Measurements from ENCODE around the gene PCNX2. TPM values are rescaled to one million over a fixed set of nuclear protein-coding genes. Genes with fewer than 3 reads are reported as not detected.

PCNX2 gene
- total RNA-seq, 2 experiments from 2014 or later, result 46.4 to 49.4 TPM

DNA sequence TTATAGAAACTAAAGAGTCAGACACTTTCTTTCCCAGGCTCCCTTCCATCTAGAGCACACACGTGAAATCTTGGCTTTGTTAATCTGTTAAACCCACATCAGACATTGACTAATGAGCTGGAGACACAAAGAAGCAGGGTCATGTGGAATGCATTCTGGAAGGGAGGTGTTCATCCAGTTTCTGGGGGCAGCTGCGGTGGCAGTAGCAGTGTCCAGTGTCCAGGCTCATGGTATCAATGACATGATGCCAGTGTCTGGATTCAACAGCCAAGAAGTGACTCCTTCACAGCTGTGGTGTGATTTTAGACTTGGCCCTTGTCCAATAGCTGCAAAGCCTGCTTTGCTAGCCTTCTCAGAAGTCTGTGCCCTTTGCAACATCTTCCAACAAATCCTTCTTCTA is 249.9 kb downstream of the PCNX2 start:
- peaks cover 0 to 4% of the 10 kb centered on the region in 2 experiments for H3K9me3 ChIP-seq (ENCODE audit: control insufficient read depth in 1 of 2, insufficient read depth in 1 of 2, low read length in 2 of 2)
- H3K27ac Mint-ChIP-seq, result no peak overlapping the region
- ChIA-PET CTCF (no interaction called here), POLR2A (no interaction called here)
- H3K27me3 ChIP-seq (ENCODE audit: control insufficient read depth in 1 of 2, insufficient read depth in 2 of 2, low read length in 2 of 2), result no peaks in the 10 kb centered on the region
- H3K36me3 ChIP-seq (ENCODE audit: insufficient read depth, low read length), result peaks cover 17% of the 10 kb centered on the region
- H3K27ac ChIP-seq (ENCODE audit: low read depth in 1 of 2, low read length in 2 of 2), result no peak overlapping the region
- peaks cover 76% of the 10 kb centered on the region for H3K36me3 Mint-ChIP-seq (ENCODE audit: low read depth)
- intact Hi-C loops (cut with DNase I, micrococcal nuclease), result no loop called here
- no peak for DNase-seq
- H3K4me1 Mint-ChIP-seq (ENCODE audit: low read depth), result no peaks in the 10 kb centered on the region
- H3K4me3 Mint-ChIP-seq, result no peak overlapping the region
- H3K4me1 ChIP-seq (ENCODE audit: insufficient read depth, low read length), result no peaks in the 10 kb centered on the region
- TF ChIP-seq, protein P1, sequence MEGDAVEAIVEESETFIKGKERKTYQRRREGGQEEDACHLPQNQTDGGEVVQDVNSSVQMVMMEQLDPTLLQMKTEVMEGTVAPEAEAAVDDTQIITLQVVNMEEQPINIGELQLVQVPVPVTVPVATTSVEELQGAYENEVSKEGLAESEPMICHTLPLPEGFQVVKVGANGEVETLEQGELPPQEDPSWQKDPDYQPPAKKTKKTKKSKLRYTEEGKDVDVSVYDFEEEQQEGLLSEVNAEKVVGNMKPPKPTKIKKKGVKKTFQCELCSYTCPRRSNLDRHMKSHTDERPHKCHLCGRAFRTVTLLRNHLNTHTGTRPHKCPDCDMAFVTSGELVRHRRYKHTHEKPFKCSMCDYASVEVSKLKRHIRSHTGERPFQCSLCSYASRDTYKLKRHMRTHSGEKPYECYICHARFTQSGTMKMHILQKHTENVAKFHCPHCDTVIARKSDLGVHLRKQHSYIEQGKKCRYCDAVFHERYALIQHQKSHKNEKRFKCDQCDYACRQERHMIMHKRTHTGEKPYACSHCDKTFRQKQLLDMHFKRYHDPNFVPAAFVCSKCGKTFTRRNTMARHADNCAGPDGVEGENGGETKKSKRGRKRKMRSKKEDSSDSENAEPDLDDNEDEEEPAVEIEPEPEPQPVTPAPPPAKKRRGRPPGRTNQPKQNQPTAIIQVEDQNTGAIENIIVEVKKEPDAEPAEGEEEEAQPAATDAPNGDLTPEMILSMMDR (IDR thresholded peaks at IDR 0.05), result no peak
- H3K27me3 Mint-ChIP-seq, result no peaks in the 10 kb centered on the region
- peaks cover 3% of the 10 kb centered on the region for H3K9me3 Mint-ChIP-seq
- no peak overlapping the region for H3K4me3 ChIP-seq (ENCODE audit: low read length)
- no peak for ATAC-seq (ENCODE audit: poor library complexity)

DNA sequence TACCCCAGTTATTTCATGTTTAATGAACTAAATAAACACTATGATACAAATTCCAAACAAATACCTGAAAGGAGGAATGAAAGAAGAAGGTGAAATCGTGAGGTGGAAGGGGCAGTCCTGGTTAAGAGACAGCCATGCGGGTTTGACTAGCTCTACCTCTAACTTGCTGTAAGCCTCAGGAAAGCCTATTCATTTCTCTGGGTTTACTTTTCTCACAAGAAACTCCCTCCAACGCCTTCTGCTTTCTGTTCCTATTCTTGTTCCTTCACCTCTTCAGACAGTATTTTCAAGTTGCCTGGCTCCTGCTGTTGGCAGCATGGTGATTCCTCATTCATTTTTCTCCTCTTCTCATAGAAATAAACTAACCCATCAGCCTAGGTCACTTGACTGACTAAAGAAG is 252.7 kb downstream of the PCNX2 start:
- peaks cover 66% of the 10 kb centered on the region for H3K36me3 Mint-ChIP-seq (ENCODE audit: low read depth)
- ATAC-seq (ENCODE audit: poor library complexity), result no peak

DNA sequence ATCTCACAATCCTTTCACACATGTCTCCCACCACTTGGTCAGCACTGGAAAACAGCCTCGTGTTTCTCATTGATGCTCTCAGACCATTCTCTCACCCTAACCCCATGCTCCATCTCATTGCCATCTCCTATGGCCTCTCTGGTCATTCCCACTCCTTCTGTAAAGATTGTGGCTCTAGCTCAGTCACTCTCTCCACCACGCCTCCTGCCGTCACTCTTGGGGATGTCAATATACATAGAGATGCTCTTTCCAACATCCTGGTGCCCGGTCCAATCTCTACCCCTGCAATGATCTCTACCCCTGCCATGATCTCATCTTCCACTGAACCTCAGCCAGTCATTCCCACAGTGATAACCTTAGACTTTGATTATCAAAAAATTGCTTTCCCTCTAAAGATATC is 255.0 kb downstream of the PCNX2 start:
- H3K9me3 Mint-ChIP-seq, result no peaks in the 10 kb centered on the region
- ATAC-seq (ENCODE audit: poor library complexity) (no peak), DNase-seq (no peak)
- ChIA-PET POLR2A (no interaction called here), CTCF (no interaction called here)
- no peak overlapping the region for H3K27ac Mint-ChIP-seq
- H3K4me3 Mint-ChIP-seq, result no peak overlapping the region
- H3K9me3 ChIP-seq (ENCODE audit: control insufficient read depth in 1 of 2, insufficient read depth in 1 of 2, low read length in 2 of 2), result peaks cover 0 to 4% of the 10 kb centered on the region in 2 experiments
- H3K4me1 ChIP-seq (ENCODE audit: insufficient read depth, low read length), result no peaks in the 10 kb centered on the region
- peaks cover 9% of the 10 kb centered on the region for H3K36me3 ChIP-seq (ENCODE audit: insufficient read depth, low read length)
- no peaks in the 10 kb centered on the region for H3K27me3 Mint-ChIP-seq
- H3K4me1 Mint-ChIP-seq (ENCODE audit: low read depth), result no peaks in the 10 kb centered on the region
- no peak overlapping the region for H3K27ac ChIP-seq (ENCODE audit: low read depth in 1 of 2, low read length in 2 of 2)
- H3K36me3 Mint-ChIP-seq (ENCODE audit: low read depth), result peaks cover 55% of the 10 kb centered on the region
- H3K27me3 ChIP-seq (ENCODE audit: control insufficient read depth in 1 of 2, insufficient read depth in 2 of 2, low read length in 2 of 2), result no peaks in the 10 kb centered on the region
- H3K4me3 ChIP-seq (ENCODE audit: low read length), result no peak overlapping the region
- TF ChIP-seq, protein P1 (IDR thresholded peaks at IDR 0.05), result no peak
- intact Hi-C loops (cut with DNase I, micrococcal nuclease), result no loop called here

More for the DNA sequence above, 252.7 kb downstream of the PCNX2 start:
- Mint-ChIP-seq H3K27me3 (no peaks in the 10 kb centered on the region), H3K4me1 (ENCODE audit: low read depth) (no peaks in the 10 kb centered on the region), H3K4me3 (no peak overlapping the region), H3K9me3 (peaks cover 3% of the 10 kb centered on the region), H3K27ac (no peak overlapping the region)
- TF ChIP-seq, protein P1 (IDR thresholded peaks at IDR 0.05), result no peak
- peaks cover 9% of the 10 kb centered on the region for H3K36me3 ChIP-seq (ENCODE audit: insufficient read depth, low read length)
- CTCF ChIA-PET, result no interaction called here
- POLR2A ChIA-PET, result no interaction called here
- no peaks in the 10 kb centered on the region for H3K27me3 ChIP-seq (ENCODE audit: control insufficient read depth in 1 of 2, insufficient read depth in 2 of 2, low read length in 2 of 2)
- DNase-seq, result no peak
- no peak overlapping the region for H3K27ac ChIP-seq (ENCODE audit: low read depth in 1 of 2, low read length in 2 of 2)
- no peaks in the 10 kb centered on the region for H3K4me1 ChIP-seq (ENCODE audit: insufficient read depth, low read length)
- peaks cover 0 to 4% of the 10 kb centered on the region in 2 experiments for H3K9me3 ChIP-seq (ENCODE audit: control insufficient read depth in 1 of 2, insufficient read depth in 1 of 2, low read length in 2 of 2)
- H3K4me3 ChIP-seq (ENCODE audit: low read length), result no peak overlapping the region
- intact Hi-C loops (cut with DNase I, micrococcal nuclease), result no loop called here
